Measurements from ENCODE around the gene CD28. TPM values are rescaled to one million over a fixed set of nuclear protein-coding genes. Genes with fewer than 3 reads are reported as not detected.

Gene CD28
- total RNA-seq, 2 donors from 2014 or later: not detected

- no peaks in the 10 kb centered on the region for H3K27me3 Mint-ChIP-seq (ENCODE audit: insufficient read depth)
- Histone ChIP-seq H3K27me3 (ENCODE audit: control insufficient read depth, insufficient read depth, low read length, poor library complexity, severe bottlenecking) (no peaks in the 10 kb centered on the region), H3K36me3 (ENCODE audit: control insufficient read depth, insufficient read depth, low read length) (no peaks in the 10 kb centered on the region), H3K9me3 (ENCODE audit: control insufficient read depth, low read length) (no peaks in the 10 kb centered on the region), H3K4me1 (ENCODE audit: control insufficient read depth, insufficient read depth, low read length) (no peaks in the 10 kb centered on the region), H3K9ac (ENCODE audit: extremely low read depth, low read length, poor library complexity, severe bottlenecking) (no peak overlapping the region), H3K4me3 (ENCODE audit: low read length) (no peak overlapping the region), H3K27ac (ENCODE audit: low read depth, low read length) (no peak overlapping the region)
- no peak overlapping the region for H3K4me3 Mint-ChIP-seq
- 67 to 86% methylated on average over 1 of the region's 1 CpG for WGBS, 2 experiments (ENCODE audit: insufficient coverage in 1 of 2, insufficient read length in 1 of 2)
- H3K4me1 Mint-ChIP-seq: no peaks in the 10 kb centered on the region
- no peaks in the 10 kb centered on the region for H3K36me3 Mint-ChIP-seq (ENCODE audit: low read depth)
- H3K27ac Mint-ChIP-seq: no peak overlapping the region
- H3K9me3 Mint-ChIP-seq: peaks cover 5% of the 10 kb centered on the region
- no peak for TF ChIP-seq CTCF (conservative IDR thresholded peaks at IDR 0.05)
- DNase-seq: no peak
Measured at GRCh38 chr2:203673933-203674332, 32.5 kb upstream of the CD28 start.

- H3K9me3 ChIP-seq (ENCODE audit: control insufficient read depth, low read length): no peaks in the 10 kb centered on the region
- no peak overlapping the region for H3K4me3 ChIP-seq (ENCODE audit: low read length)
- no peak overlapping the region for H3K4me3 Mint-ChIP-seq
- no peaks in the 10 kb centered on the region for H3K4me1 ChIP-seq (ENCODE audit: control insufficient read depth, insufficient read depth, low read length)
- H3K27me3 Mint-ChIP-seq (ENCODE audit: insufficient read depth): no peaks in the 10 kb centered on the region
- 83 to 84% methylated on average over 1 to 3 of the region's 3 CpGs for WGBS, 2 experiments (ENCODE audit: insufficient coverage in 1 of 2, insufficient read length in 1 of 2)
- H3K27me3 ChIP-seq (ENCODE audit: control insufficient read depth, insufficient read depth, low read length, poor library complexity, severe bottlenecking): no peaks in the 10 kb centered on the region
- no peaks in the 10 kb centered on the region for H3K36me3 ChIP-seq (ENCODE audit: control insufficient read depth, insufficient read depth, low read length)
- H3K27ac ChIP-seq (ENCODE audit: low read depth, low read length): no peak overlapping the region
- no peaks in the 10 kb centered on the region for H3K36me3 Mint-ChIP-seq (ENCODE audit: low read depth)
- no peak overlapping the region for H3K27ac Mint-ChIP-seq
- H3K9me3 Mint-ChIP-seq: peaks cover 5% of the 10 kb centered on the region
- no peaks in the 10 kb centered on the region for H3K4me1 Mint-ChIP-seq
- H3K9ac ChIP-seq (ENCODE audit: extremely low read depth, low read length, poor library complexity, severe bottlenecking): no peak overlapping the region
- TF ChIP-seq CTCF (conservative IDR thresholded peaks at IDR 0.05): no peak
- no peak for DNase-seq
Measured at GRCh38 chr2:203675086-203675485, 31.4 kb upstream of the CD28 start.

GRCh38 chr2:203678971-203679370 is 27.5 kb upstream of the CD28 start:
- H3K9me3 Mint-ChIP-seq: no peaks in the 10 kb centered on the region

More at GRCh38 chr2:203678971-203679370, 27.5 kb upstream of the CD28 start:
- no peaks in the 10 kb centered on the region for H3K9me3 ChIP-seq (ENCODE audit: control insufficient read depth, low read length)
- WGBS, 2 experiments (ENCODE audit: insufficient coverage in 1 of 2, insufficient read length in 1 of 2): 92 to 98% methylated on average over 3 of the region's 3 CpGs
- no peak overlapping the region for H3K4me3 Mint-ChIP-seq
- H3K27me3 ChIP-seq (ENCODE audit: control insufficient read depth, insufficient read depth, low read length, poor library complexity, severe bottlenecking): no peaks in the 10 kb centered on the region
- no peak for DNase-seq
- no peak overlapping the region for H3K27ac Mint-ChIP-seq
- no peaks in the 10 kb centered on the region for H3K36me3 ChIP-seq (ENCODE audit: control insufficient read depth, insufficient read depth, low read length)
- H3K4me3 ChIP-seq (ENCODE audit: low read length): no peak overlapping the region
- no peak for TF ChIP-seq CTCF (conservative IDR thresholded peaks at IDR 0.05)
- no peak overlapping the region for H3K9ac ChIP-seq (ENCODE audit: extremely low read depth, low read length, poor library complexity, severe bottlenecking)
- H3K27me3 Mint-ChIP-seq (ENCODE audit: insufficient read depth): no peaks in the 10 kb centered on the region
- no peak overlapping the region for H3K27ac ChIP-seq (ENCODE audit: low read depth, low read length)
- H3K36me3 Mint-ChIP-seq (ENCODE audit: low read depth): no peaks in the 10 kb centered on the region
- peaks cover 5% of the 10 kb centered on the region for H3K4me1 Mint-ChIP-seq
- no peaks in the 10 kb centered on the region for H3K4me1 ChIP-seq (ENCODE audit: control insufficient read depth, insufficient read depth, low read length)

Measured in endodermal cell (in vitro differentiated cells).